Stomach (tissue), 9 donors: ENCODE measurements around the gene MST1R. TPM values are rescaled to one million over a fixed set of nuclear protein-coding genes. Genes with fewer than 3 reads are reported as not detected.
A peak's percentile ranks its signal among the peaks of the same experiment; 100 is the strongest.

Experiments used
- DNase-seq, 2 donors: peaks; one replicate each; pipeline versions ENCODE4 v3.0.0 to v3.0.0-alpha.2; 2013 to 2019
- H3K27ac ChIP-seq, 5 donors: fragments of 200-600 bp in 4 of 5; sonication (generic) in 4 of 5; one replicate each; pipeline ENCODE4 v1.5.1; 2013 to 2019; ENCODE audit warnings: mild to moderate bottlenecking in 1 of 5, moderate library complexity in 1 of 5
- H3K27me3 ChIP-seq, 3 donors: fragments of 200-600 bp; sonication (generic); one replicate each; pipeline ENCODE4 v1.5.1; 2017 to 2019; ENCODE audit warnings: mixed run types in 1 of 3
- H3K36me3 ChIP-seq, 4 donors: fragments of 200-600 bp; sonication (generic); 1 replicate in 3 of 4; 2 replicates in 1 of 4; pipeline ENCODE4 v1.5.1; 2016 to 2019
- H3K4me1 ChIP-seq, 4 donors: fragments of 200-600 bp; sonication (generic); one replicate each; pipeline ENCODE4 v1.5.1; 2016 to 2019
- H3K4me3 ChIP-seq, 4 donors: fragments of 200-600 bp; sonication (generic) in 3 of 4; one replicate each; pipeline ENCODE4 v1.5.1; 2016 to 2019; ENCODE audit warnings: mild to moderate bottlenecking in 1 of 4
- H3K9me3 ChIP-seq, 4 donors: fragments of 200-600 bp; sonication (generic); one replicate each; pipeline ENCODE4 v1.5.1; 2016 to 2019
- EP300 ChIP-seq: sonication (generic); formaldehyde crosslinking; IDR thresholded peaks from one replicate; pipeline ENCODE4 v1.6.1; 2017; ENCODE audit warnings: antibody characterized with exemption
- POLR2A ChIP-seq, 4 donors: fragments of 450-650 bp; IDR thresholded peaks; one replicate each; pipeline ENCODE4 v1.6.1; 2016; ENCODE audit warnings: antibody characterized with exemption in 4 of 4, control low read depth in 2 of 4, mild to moderate bottlenecking in 1 of 4, moderate library complexity in 1 of 4
- POLR2AphosphoS5 ChIP-seq, 3 donors: sonication (generic); formaldehyde crosslinking; IDR thresholded peaks; one replicate each; pipeline ENCODE4 v1.6.1; 2016; ENCODE audit warnings: antibody characterized with exemption in 3 of 3
- WGBS, 5 donors: extraction: QIAGEN DNeasy Blood & Tissue Kit in 3 of 5; methylation state at CpG; one replicate each; pipeline versions ENCODE4 v1.1.5 to v1.1.7; 2013 to 2018; 5-methylcytosine and 5-hydroxymethylcytosine counted together
- intact Hi-C: fragments of 100-400 bp; cut with DNase I; formaldehyde crosslinking; loops from one replicate; pipeline ENCODE4 v1.15.1; 2023; ENCODE audit warnings: low total_unique reads
- polyA plus RNA-seq, 3 donors: library from polyadenylated mRNA; stranded (reverse); fragments of 200-250 nt; gene quantifications; one replicate each; pipeline ENCODE4 v1.2.3, GENCODE V29; 2013
- total RNA-seq, 5 donors: library from RNA; depleted of rRNA; stranded (reverse); fragments of >200 nt; gene quantifications; one replicate each; pipeline versions ENCODE4 v1.1.0 to v1.2.3, GENCODE V29; 2014 to 2016
- TF ChIP-seq, protein P1 (sequence below), 7 experiments: fragments of 450-650 bp in 4 of 7; fragments of 200-600 bp in 3 of 7; sonication (generic) in 3 of 7; IDR thresholded peaks; one replicate each; pipeline ENCODE4 v1.5.1; 2016 to 2019; ENCODE audit warnings: antibody characterized with exemption in 7 of 7, control low read depth in 2 of 7, mild to moderate bottlenecking in 1 of 7
- donor health status: healthy with polysubstance abuse.
- donor health status: Bipolar disorder and iron deficiency.
- donor health status: healthy.

Gene MST1R
- total and polyA plus RNA-seq, 8 donors, result 15.9 to 386 (median 76.7) TPM

DNA sequence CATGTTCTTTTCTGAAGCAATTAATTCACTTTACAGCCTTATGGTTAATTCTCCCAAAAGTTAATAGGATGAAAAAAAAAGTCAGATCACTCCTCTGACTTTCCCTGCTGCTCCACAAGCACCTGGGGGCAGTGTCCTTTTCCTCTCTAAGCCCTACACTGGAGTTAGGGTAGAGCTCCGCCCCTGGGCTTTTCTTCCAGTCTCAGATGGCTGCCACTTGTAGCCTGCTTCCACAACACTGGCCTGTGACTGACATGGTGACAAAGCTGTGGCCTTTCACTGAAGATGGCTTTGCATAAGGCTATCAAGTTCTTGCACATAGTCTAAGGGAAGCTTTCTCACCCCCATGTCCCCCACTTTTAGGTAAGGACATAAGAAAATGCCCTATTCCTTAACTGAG, 27.2 kb upstream of the MST1R start:
- intact Hi-C loops, result no loop called here
- no peaks in the 10 kb centered on the region for H3K9me3 ChIP-seq
- H3K4me1 ChIP-seq, result peaks cover 11 to 39% (median 23%) of the 10 kb centered on the region in 4 donors
- TF ChIP-seq, protein P1, sequence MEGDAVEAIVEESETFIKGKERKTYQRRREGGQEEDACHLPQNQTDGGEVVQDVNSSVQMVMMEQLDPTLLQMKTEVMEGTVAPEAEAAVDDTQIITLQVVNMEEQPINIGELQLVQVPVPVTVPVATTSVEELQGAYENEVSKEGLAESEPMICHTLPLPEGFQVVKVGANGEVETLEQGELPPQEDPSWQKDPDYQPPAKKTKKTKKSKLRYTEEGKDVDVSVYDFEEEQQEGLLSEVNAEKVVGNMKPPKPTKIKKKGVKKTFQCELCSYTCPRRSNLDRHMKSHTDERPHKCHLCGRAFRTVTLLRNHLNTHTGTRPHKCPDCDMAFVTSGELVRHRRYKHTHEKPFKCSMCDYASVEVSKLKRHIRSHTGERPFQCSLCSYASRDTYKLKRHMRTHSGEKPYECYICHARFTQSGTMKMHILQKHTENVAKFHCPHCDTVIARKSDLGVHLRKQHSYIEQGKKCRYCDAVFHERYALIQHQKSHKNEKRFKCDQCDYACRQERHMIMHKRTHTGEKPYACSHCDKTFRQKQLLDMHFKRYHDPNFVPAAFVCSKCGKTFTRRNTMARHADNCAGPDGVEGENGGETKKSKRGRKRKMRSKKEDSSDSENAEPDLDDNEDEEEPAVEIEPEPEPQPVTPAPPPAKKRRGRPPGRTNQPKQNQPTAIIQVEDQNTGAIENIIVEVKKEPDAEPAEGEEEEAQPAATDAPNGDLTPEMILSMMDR (IDR thresholded peaks at IDR 0.05), result no peak
- TF ChIP-seq POLR2A (IDR thresholded peaks at IDR 0.05) (no peak), EP300 (no peak), POLR2AphosphoS5 (IDR thresholded peaks at IDR 0.05) (no peak)
- H3K27me3 ChIP-seq, result no peaks in the 10 kb centered on the region
- H3K4me3 ChIP-seq, result no peak overlapping the region
- H3K27ac ChIP-seq, result peak overlapping the region in 3 of 5 donors; percentile 77 to 88 (median 88)
- 44 to 67% (median 52%) methylated on average over 1 of the region's 1 CpG for WGBS, 5 donors
- DNase-seq, result peak in 1 of 2 donors; percentile 70
- no peaks in the 10 kb centered on the region for H3K36me3 ChIP-seq

DNA sequence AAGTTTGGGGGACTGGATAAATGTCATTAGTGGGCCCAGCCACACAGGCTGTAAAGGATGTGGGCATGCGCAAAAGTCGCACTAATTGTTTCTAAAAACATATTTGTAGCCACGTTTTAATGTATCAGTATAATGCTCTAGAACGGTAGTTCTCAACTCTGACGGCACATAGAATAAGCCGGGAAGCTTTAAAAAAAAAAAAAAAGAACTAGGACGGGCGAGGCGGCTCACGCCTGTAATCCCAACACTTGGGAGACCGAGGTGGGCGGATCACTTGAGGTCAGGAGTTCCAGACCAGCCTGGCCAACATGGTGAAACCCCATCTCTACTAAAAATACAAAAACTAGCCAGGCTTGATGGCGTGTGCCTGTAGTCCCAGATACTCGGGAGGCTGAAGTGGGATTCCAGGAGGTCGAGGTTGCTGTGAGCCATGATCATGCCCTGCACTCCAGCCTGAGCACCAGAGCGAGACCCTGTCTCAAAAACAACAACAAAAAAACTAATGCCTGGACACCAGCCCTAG, 26.6 kb upstream of the MST1R start:
- TF ChIP-seq POLR2AphosphoS5 (IDR thresholded peaks at IDR 0.05) (no peak), POLR2A (IDR thresholded peaks at IDR 0.05) (no peak), EP300 (no peak)
- TF ChIP-seq, protein P1 (IDR thresholded peaks at IDR 0.05), result no peak
- intact Hi-C loops, result no loop called here
- 22 to 35% (median 28%) methylated on average over 16 of the region's 16 CpGs for WGBS, 5 donors
- H3K4me1 ChIP-seq, result peaks cover 11 to 39% (median 23%) of the 10 kb centered on the region in 4 donors
- H3K9me3 ChIP-seq, result no peaks in the 10 kb centered on the region
- H3K36me3 ChIP-seq, result no peaks in the 10 kb centered on the region
- no peaks in the 10 kb centered on the region for H3K27me3 ChIP-seq
- DNase-seq, result no peak
- H3K4me3 ChIP-seq, result peak overlapping the region; percentile 69 to 87 (median 83)
- H3K27ac ChIP-seq, result peak overlapping the region; percentile 72 to 90 (median 88)

DNA sequence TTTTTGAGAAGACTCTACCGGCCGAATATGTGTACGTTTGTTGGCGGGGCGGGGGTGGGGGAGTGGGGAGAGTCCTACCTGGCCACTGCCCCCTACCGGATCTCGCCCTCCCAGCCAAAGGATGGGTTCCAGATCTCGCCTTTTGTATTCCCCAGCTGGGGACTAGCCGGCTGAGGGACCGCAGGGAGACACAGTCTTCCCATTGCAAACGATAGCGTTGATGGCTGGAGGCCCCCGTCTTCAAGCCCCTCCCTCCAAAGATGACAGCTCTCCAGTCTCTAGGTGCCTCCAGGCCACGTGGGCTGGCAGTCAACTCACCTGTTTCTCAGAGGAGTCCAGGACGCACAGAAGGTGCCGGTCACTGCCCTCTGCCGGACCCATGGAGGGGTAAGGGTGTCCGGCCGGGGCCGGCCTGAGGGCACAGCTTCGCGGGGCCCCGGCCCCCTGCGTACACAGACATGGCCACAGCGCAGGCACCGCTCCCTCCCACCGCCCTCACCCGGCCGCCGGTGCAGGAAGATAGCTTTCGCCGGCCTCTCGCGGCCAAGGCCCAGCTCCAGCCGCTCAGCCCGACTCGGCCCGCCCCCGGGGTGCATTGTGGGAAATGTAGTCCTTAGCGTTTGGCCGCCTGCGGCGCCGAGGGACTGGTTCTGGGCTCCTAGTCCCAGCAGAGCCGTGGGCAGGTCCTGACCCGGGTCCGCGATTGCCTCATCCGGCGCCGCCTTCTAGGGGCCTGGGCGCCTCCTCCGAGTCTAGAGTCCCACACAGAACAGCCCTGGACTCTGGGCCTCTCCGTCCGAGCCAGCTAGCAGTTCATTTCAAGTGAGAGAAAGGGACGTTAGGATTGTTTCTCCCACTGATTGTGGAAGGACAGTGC, 25.9 kb upstream of the MST1R start, which contains the start of gene MON1A:
Gene MON1A (minus strand): TSS at position 521 of the 877 bp plus-strand sequence. CDS start 16,465 bp downstream, outside the sequence.
- no peaks in the 10 kb centered on the region for H3K27me3 ChIP-seq
- DNase-seq, result peak; percentile 95 to 97
- no peaks in the 10 kb centered on the region for H3K9me3 ChIP-seq
- H3K27ac ChIP-seq, result peak within 1 kb of the TSS; percentile 72 to 90 (median 88)
- WGBS, 5 donors, result 1% methylated on average over 28 to 56 of the region's 56 CpGs
- H3K4me3 ChIP-seq, result peak within 1 kb of the TSS; percentile 69 to 87 (median 83)
- intact Hi-C loops, result no loop called here
- H3K4me1 ChIP-seq, result peaks cover 11 to 39% (median 23%) of the 10 kb centered on the region in 4 donors
- no peaks in the 10 kb centered on the region for H3K36me3 ChIP-seq
- TF ChIP-seq POLR2A (IDR thresholded peaks at IDR 0.05) (no peak), EP300 (no peak), POLR2AphosphoS5 (IDR thresholded peaks at IDR 0.05) (peak; percentile 74 to 89 (median 74))
- TF ChIP-seq, protein P1 (IDR thresholded peaks at IDR 0.05), result peak in 3 of 7 experiments; percentile 17 to 41 (median 40)

DNA sequence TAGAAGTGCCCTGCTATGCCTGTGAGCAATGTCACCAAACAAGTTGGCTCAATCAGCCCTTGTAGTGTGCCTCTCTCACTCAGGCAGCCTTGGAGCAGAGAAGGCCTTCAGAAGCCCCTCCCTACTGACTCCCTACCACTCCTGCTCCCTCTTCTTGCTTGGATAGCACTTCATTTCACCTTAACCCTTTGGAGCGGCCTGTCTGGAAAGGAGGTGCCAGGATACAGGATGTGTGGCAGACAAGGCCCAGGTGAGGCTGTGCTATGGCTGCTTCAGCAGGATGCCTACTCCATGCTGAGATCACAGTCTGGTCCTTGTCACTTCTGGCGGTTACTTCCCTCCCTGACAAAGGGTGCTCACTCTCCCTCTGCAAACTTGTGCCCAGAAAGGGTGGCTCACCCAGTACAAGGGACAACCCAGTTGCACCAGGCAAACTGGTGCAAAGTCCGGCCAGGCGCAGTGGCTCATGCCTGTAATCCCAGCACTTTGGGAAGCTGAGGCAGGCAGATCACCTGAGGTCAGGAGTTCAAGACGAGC, 24.9 kb upstream of the MST1R start:
- H3K4me1 ChIP-seq, result peaks cover 11 to 39% (median 23%) of the 10 kb centered on the region in 4 donors
- DNase-seq, result peak in 1 of 2 donors; percentile 26
- 55 to 72% (median 64%) methylated on average over 5 of the region's 5 CpGs for WGBS, 5 donors

More for the DNA sequence above, 24.9 kb upstream of the MST1R start:
- Histone ChIP-seq H3K27me3 (no peaks in the 10 kb centered on the region), H3K9me3 (no peaks in the 10 kb centered on the region), H3K4me3 (peak overlapping the region; percentile 69 to 87 (median 83)), H3K36me3 (peaks cover 0 to 6% (median 4%) of the 10 kb centered on the region in 4 donors), H3K27ac (peak overlapping the region in 1 of 5 donors; percentile 90)
- TF ChIP-seq, protein P1 (IDR thresholded peaks at IDR 0.05), result no peak
- TF ChIP-seq POLR2A (IDR thresholded peaks at IDR 0.05) (no peak), EP300 (no peak), POLR2AphosphoS5 (IDR thresholded peaks at IDR 0.05) (no peak)
- intact Hi-C loops, result no loop called here
